ENCODE data around the gene SPAM1.

Gene SPAM1

DNA sequence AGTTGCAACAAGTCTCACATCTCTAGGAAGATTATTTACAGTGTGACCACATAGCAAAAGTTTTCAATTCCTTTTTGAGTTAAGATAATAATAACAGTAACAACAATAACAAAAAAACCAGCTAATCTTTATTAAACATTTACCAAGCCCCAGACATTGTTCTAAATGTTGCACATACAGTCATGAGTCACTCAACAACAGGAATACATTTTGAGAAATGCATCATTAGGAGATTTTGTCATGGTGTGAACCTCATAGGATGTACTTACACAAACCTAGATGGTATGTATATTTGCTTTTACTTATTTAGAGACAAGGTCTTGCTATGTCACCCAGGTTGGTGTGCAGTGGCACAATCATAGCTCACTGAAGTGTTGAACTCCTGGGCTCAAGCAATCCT, 52.0 kb downstream of the SPAM1 start:
- in situ Hi-C loops (cut with HindIII; ENCODE audit: low pct_ligation_motif_present, low sequenced_read_pairs) = no loop called here
- TF ChIP-seq CTCF (IDR thresholded peaks at IDR 0.05; ENCODE audit: low read depth, low read length, missing control alignments) = no peak
- Histone ChIP-seq H3K36me3 (replicated peaks) (no peaks in the 10 kb centered on the region), H3K4me3 (ENCODE audit: low read depth, low read length) (no peak overlapping the region), H3K27me3 (replicated peaks) (no peaks in the 10 kb centered on the region), H3K27ac (no peak overlapping the region)
- DNase-seq = no peak

GRCh38 chr7:123979876-123980275, 54.8 kb downstream of the SPAM1 start:
- DNase-seq = peak; percentile 59
- Histone ChIP-seq H3K36me3 (replicated peaks) (no peaks in the 10 kb centered on the region), H3K27ac (no peak overlapping the region), H3K27me3 (replicated peaks) (no peaks in the 10 kb centered on the region), H3K4me3 (ENCODE audit: low read depth, low read length) (no peak overlapping the region)
- no peak for TF ChIP-seq CTCF (IDR thresholded peaks at IDR 0.05; ENCODE audit: low read depth, low read length, missing control alignments)
- in situ Hi-C loops (cut with HindIII; ENCODE audit: low pct_ligation_motif_present, low sequenced_read_pairs) = no loop called here

GRCh38 chr7:123987445-123987844, 62.4 kb downstream of the SPAM1 start:
- no peak for DNase-seq
- H3K27me3 ChIP-seq (replicated peaks) = no peaks in the 10 kb centered on the region
- H3K27ac ChIP-seq = no peak overlapping the region
- H3K36me3 ChIP-seq (replicated peaks) = no peaks in the 10 kb centered on the region
- H3K4me3 ChIP-seq (ENCODE audit: low read depth, low read length) = no peak overlapping the region
- no peak for TF ChIP-seq CTCF (IDR thresholded peaks at IDR 0.05; ENCODE audit: low read depth, low read length, missing control alignments)
- in situ Hi-C loops (cut with HindIII; ENCODE audit: low pct_ligation_motif_present, low sequenced_read_pairs) = no loop called here

- Histone ChIP-seq H3K27ac (no peak overlapping the region), H3K4me3 (ENCODE audit: low read depth, low read length) (no peak overlapping the region), H3K36me3 (replicated peaks) (no peaks in the 10 kb centered on the region), H3K27me3 (replicated peaks) (no peaks in the 10 kb centered on the region)
- TF ChIP-seq CTCF (IDR thresholded peaks at IDR 0.05; ENCODE audit: low read depth, low read length, missing control alignments) = no peak
- no peak for DNase-seq
- in situ Hi-C loops (cut with HindIII; ENCODE audit: low pct_ligation_motif_present, low sequenced_read_pairs) = no loop called here
Observed at GRCh38 chr7:123992913-123993518, 68.0 kb downstream of the SPAM1 start.

GRCh38 chr7:123993996-123994395, 69.0 kb downstream of the SPAM1 start:
- DNase-seq = no peak
- Histone ChIP-seq H3K4me3 (ENCODE audit: low read depth, low read length) (no peak overlapping the region), H3K27me3 (replicated peaks) (no peaks in the 10 kb centered on the region), H3K27ac (no peak overlapping the region), H3K36me3 (replicated peaks) (no peaks in the 10 kb centered on the region)
- in situ Hi-C loops (cut with HindIII; ENCODE audit: low pct_ligation_motif_present, low sequenced_read_pairs) = no loop called here
- TF ChIP-seq CTCF (IDR thresholded peaks at IDR 0.05; ENCODE audit: low read depth, low read length, missing control alignments) = no peak

DNA sequence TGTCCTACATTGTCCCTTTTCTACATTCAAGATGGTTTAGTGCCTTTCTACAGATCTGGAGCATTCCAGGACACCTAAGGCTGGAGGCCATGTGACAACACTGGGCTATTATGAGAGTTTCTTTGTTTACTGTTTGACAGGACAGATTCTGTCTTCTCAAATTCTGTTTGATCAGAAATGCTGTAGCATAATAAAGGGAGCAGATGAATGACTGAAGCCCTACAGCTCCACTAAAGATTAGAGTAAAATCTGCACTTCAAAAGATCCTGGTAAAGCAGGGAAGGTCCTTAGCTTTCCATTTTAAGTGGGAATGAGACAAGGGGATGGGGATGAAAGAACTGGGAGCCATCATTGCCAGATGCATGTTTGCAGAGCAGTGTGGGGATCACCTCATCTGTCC, 69.4 kb downstream of the SPAM1 start:
- H3K4me3 ChIP-seq (ENCODE audit: low read depth, low read length) = no peak overlapping the region
- no peaks in the 10 kb centered on the region for H3K27me3 ChIP-seq (replicated peaks)
- H3K36me3 ChIP-seq (replicated peaks) = no peaks in the 10 kb centered on the region
- in situ Hi-C loops (cut with HindIII; ENCODE audit: low pct_ligation_motif_present, low sequenced_read_pairs) = no loop called here
- no peak for DNase-seq
- no peak overlapping the region for H3K27ac ChIP-seq
- no peak for TF ChIP-seq CTCF (IDR thresholded peaks at IDR 0.05; ENCODE audit: low read depth, low read length, missing control alignments)

All from brain microvascular endothelial cell (primary cell).